Spleen (tissue), 7 donors: Measurements from ENCODE around the gene CCL4.
"Not testable (repeated sequence)": the region's sequence is repeated elsewhere in the genome, so short reads cannot be mapped to it uniquely, and the experiment has no call there.

Experiments
- POLR2A ChIP-seq, 3 donors: fragments of 450-650 bp; IDR thresholded peaks; one replicate each; pipeline ENCODE4 v1.5.1; 2017; ENCODE audit warnings: antibody characterized with exemption in 3 of 3, mild to moderate bottlenecking in 1 of 3
- TF ChIP-seq, protein P1 (sequence below), 11 experiments: fragments of 200-600 bp in 7 of 11; fragments of 450-650 bp in 4 of 11; sonication (generic) in 4 of 11; IDR thresholded peaks in 8 of 11; conservative IDR thresholded peaks in 3 of 11; 1 replicate in 7 of 11; 2 replicates in 4 of 11; pipeline versions ENCODE4 v1.4.0 to v1.8.0; 2016 to 2021; ENCODE audit warnings: antibody characterized with exemption in 11 of 11, inconsistent platforms in 4 of 11, mild to moderate bottlenecking in 1 of 11
- donor health status: DM: no; HTN: no; CAD: no; lungs with moderate emphysema.
- donor health status: DM: no; HTN: no; CAD: no.
- donor health status: DM: no; HTN: no; CAD: no.

GRCh38 chr17:36115649-36115977 lies 12.0 kb downstream of the CCL4 start:
- TF ChIP-seq, protein P1, sequence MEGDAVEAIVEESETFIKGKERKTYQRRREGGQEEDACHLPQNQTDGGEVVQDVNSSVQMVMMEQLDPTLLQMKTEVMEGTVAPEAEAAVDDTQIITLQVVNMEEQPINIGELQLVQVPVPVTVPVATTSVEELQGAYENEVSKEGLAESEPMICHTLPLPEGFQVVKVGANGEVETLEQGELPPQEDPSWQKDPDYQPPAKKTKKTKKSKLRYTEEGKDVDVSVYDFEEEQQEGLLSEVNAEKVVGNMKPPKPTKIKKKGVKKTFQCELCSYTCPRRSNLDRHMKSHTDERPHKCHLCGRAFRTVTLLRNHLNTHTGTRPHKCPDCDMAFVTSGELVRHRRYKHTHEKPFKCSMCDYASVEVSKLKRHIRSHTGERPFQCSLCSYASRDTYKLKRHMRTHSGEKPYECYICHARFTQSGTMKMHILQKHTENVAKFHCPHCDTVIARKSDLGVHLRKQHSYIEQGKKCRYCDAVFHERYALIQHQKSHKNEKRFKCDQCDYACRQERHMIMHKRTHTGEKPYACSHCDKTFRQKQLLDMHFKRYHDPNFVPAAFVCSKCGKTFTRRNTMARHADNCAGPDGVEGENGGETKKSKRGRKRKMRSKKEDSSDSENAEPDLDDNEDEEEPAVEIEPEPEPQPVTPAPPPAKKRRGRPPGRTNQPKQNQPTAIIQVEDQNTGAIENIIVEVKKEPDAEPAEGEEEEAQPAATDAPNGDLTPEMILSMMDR (IDR thresholded peaks at IDR 0.05 in 8 of 11, conservative IDR thresholded peaks at IDR 0.05 in 3 of 11) = not testable (repeated sequence)
- TF ChIP-seq POLR2A (IDR thresholded peaks at IDR 0.05) = not testable (repeated sequence)
